NCI-H460 (cell line): ENCODE measurements around the gene MELTF. TPM values are rescaled to one million over a fixed set of nuclear protein-coding genes. Genes with fewer than 3 reads are reported as not detected.

Experiments
- total RNA-seq: library from RNA; depleted of rRNA; stranded (reverse); fragments of >200 nt; shearing (Covaris generic); gene quantifications from 2 replicates; pipeline ENCODE4 v1.2.3, GENCODE V29; 2014; rRNA removed

Gene MELTF
- total RNA-seq, 1 experiment from 2014 or later = 4.0 TPM

Other genes with a start within 250 kb of the MELTF start
- 23.5 and 24.5 TPM in 2 replicates for gene SENP5, start 161.9 kb downstream of the MELTF start, total RNA-seq
- 43.2 and 53.8 TPM in 2 replicates for gene NCBP2, start 87.3 kb downstream of the MELTF start, total RNA-seq
- gene PIGZ, start 61.0 kb downstream of the MELTF start, total RNA-seq = 0.17 and 0.50 TPM in 2 replicates